Measurements from ENCODE around the gene INCENP. TPM values are rescaled to one million over a fixed set of nuclear protein-coding genes. Genes with fewer than 3 reads are reported as not detected.

INCENP gene
- total RNA-seq, 1 donor from 2014 or later, result 9.8 TPM

GRCh38 chr11:62139526-62140303, 15.9 kb downstream of the INCENP start:
- no peak overlapping the region for H3K27ac ChIP-seq (replicated peaks)
- H3K4me3 ChIP-seq, result no peak overlapping the region
- H3K27me3 ChIP-seq (ENCODE audit: low read depth), result no peaks in the 10 kb centered on the region
- no peak for DNase-seq
- peaks cover 38% of the 10 kb centered on the region for H3K36me3 ChIP-seq
- H3K4me1 ChIP-seq, result no peaks in the 10 kb centered on the region
- intact Hi-C loops (cut with micrococcal nuclease), result no loop called here
- H3K9me3 ChIP-seq (replicated peaks), result no peaks in the 10 kb centered on the region
- no peak for TF ChIP-seq CTCF (IDR thresholded peaks at IDR 0.05; ENCODE audit: borderline replicate concordance)

- H3K36me3 ChIP-seq, result peaks cover 46% of the 10 kb centered on the region
- no peaks in the 10 kb centered on the region for H3K9me3 ChIP-seq (replicated peaks)
- DNase-seq, result no peak
These were observed 16.7 kb downstream of the INCENP start for GRCh38 chr11:62140304-62141110.

GRCh38 chr11:62141111-62142042, 17.6 kb downstream of the INCENP start:
- Histone ChIP-seq H3K9me3 (replicated peaks) (no peaks in the 10 kb centered on the region), H3K4me3 (no peak overlapping the region), H3K36me3 (peaks cover 54% of the 10 kb centered on the region), H3K4me1 (no peaks in the 10 kb centered on the region), H3K27me3 (ENCODE audit: low read depth) (no peaks in the 10 kb centered on the region), H3K27ac (replicated peaks) (no peak overlapping the region)
- no peak for TF ChIP-seq CTCF (IDR thresholded peaks at IDR 0.05; ENCODE audit: borderline replicate concordance)
- no peak for DNase-seq
- intact Hi-C loops (cut with micrococcal nuclease), result no loop called here

More at GRCh38 chr11:62140304-62141110, 16.7 kb downstream of the INCENP start:
- intact Hi-C loops (cut with micrococcal nuclease), result no loop called here
- Histone ChIP-seq H3K4me3 (no peak overlapping the region), H3K4me1 (no peaks in the 10 kb centered on the region), H3K27me3 (ENCODE audit: low read depth) (no peaks in the 10 kb centered on the region), H3K27ac (replicated peaks) (no peak overlapping the region)
- no peak for TF ChIP-seq CTCF (IDR thresholded peaks at IDR 0.05; ENCODE audit: borderline replicate concordance)

- no peaks in the 10 kb centered on the region for H3K27me3 ChIP-seq (ENCODE audit: low read depth)
- no peak for TF ChIP-seq CTCF (IDR thresholded peaks at IDR 0.05; ENCODE audit: borderline replicate concordance)
- H3K4me3 ChIP-seq, result no peak overlapping the region
- H3K27ac ChIP-seq (replicated peaks), result no peak overlapping the region
- peaks cover 60% of the 10 kb centered on the region for H3K36me3 ChIP-seq
- H3K4me1 ChIP-seq, result no peaks in the 10 kb centered on the region
- intact Hi-C loops (cut with micrococcal nuclease), result no loop called here
- no peak for DNase-seq
- H3K9me3 ChIP-seq (replicated peaks), result no peaks in the 10 kb centered on the region
These were observed 18.2 kb downstream of the INCENP start for GRCh38 chr11:62142043-62142375.

GRCh38 chr11:62142921-62143320, 19.1 kb downstream of the INCENP start:
- H3K36me3 ChIP-seq, result peaks cover 67% of the 10 kb centered on the region
- H3K27ac ChIP-seq (replicated peaks), result no peak overlapping the region
- H3K27me3 ChIP-seq (ENCODE audit: low read depth), result no peaks in the 10 kb centered on the region
- H3K9me3 ChIP-seq (replicated peaks), result no peaks in the 10 kb centered on the region
- no peak overlapping the region for H3K4me3 ChIP-seq
- TF ChIP-seq CTCF (IDR thresholded peaks at IDR 0.05; ENCODE audit: borderline replicate concordance), result no peak
- intact Hi-C loops (cut with micrococcal nuclease), result no loop called here
- H3K4me1 ChIP-seq, result no peaks in the 10 kb centered on the region
- no peak for DNase-seq

Measured in left ventricle myocardium inferior (tissue), 1 donor.